Prostate gland (tissue), 2 donors: ENCODE data around the gene EXOC3L2.

Source experiments
- POLR2A ChIP-seq: fragments of 450-650 bp; IDR thresholded peaks from one replicate; pipeline ENCODE4 v1.6.1; 2016; ENCODE audit warnings: antibody characterized with exemption, mild to moderate bottlenecking
- TF ChIP-seq, protein P1 (sequence below), 4 experiments: fragments of 200-600 bp in 2 of 4; fragments of 450-650 bp in 2 of 4; sonication (generic) in 2 of 4; IDR thresholded peaks; 1 replicate in 3 of 4; 2 replicates in 1 of 4; pipeline ENCODE4 v1.5.1; 2016 to 2019; ENCODE audit warnings: antibody characterized with exemption in 4 of 4, mild to moderate bottlenecking in 2 of 4, moderate library complexity in 2 of 4

DNA sequence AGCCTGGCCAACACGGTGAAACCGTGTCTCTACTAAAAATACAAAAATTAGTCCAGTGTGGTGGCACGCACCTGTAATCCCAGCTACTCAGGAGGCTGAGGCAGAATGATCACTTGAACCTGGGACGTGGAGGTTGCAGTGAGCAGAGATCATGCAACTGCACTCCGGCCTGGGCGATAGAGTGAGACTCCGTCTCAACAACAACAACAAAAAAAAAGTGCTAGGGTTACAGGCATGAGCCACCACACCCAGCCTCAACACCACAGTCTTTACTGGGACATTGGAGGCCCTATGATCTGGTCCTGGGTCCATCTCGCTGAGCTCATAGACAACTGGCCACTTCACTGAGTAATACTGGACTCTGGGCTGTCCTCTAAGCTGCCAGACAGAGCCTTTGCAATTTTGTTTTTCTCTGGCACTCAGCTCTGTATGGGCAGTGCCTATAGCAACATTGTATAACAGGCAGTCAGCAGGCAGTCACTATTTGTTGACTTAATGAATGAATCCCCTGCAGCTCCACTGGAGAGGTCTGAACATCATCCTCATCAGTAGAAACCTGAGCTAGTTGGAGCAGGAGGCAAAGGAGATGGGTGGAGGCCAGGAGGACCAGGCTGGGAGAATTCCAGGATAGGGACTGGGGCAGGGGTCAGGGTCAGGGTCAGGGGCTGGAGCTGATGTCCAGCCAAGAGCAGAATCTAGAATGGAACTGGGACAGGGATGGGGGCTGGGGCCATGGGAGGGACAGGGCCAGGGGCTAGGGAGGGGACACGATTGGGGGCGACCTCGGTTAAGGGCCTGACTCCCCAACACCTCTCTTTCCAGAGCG lies 58.5 kb downstream of the EXOC3L2 start:
- TF ChIP-seq, protein P1, sequence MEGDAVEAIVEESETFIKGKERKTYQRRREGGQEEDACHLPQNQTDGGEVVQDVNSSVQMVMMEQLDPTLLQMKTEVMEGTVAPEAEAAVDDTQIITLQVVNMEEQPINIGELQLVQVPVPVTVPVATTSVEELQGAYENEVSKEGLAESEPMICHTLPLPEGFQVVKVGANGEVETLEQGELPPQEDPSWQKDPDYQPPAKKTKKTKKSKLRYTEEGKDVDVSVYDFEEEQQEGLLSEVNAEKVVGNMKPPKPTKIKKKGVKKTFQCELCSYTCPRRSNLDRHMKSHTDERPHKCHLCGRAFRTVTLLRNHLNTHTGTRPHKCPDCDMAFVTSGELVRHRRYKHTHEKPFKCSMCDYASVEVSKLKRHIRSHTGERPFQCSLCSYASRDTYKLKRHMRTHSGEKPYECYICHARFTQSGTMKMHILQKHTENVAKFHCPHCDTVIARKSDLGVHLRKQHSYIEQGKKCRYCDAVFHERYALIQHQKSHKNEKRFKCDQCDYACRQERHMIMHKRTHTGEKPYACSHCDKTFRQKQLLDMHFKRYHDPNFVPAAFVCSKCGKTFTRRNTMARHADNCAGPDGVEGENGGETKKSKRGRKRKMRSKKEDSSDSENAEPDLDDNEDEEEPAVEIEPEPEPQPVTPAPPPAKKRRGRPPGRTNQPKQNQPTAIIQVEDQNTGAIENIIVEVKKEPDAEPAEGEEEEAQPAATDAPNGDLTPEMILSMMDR (IDR thresholded peaks at IDR 0.05), result no peak
- TF ChIP-seq POLR2A, result no peak
